Measurements from ENCODE around the gene TRABD2B. TPM values are rescaled to one million over a fixed set of nuclear protein-coding genes. Genes with fewer than 3 reads are reported as not detected.

The TRABD2B gene
- total and polyA plus RNA-seq, 2 of the 13 experiments (the other 11 are each of a cell fraction or from before 2014, with no cell fraction given): 0.04 TPM; not detected in 1

- in situ Hi-C loops (cut with HindIII; ENCODE audit: extremely low pct_ligation_motif_present, low pct_unique_long_range_greater_than_20kb): no loop called here
- no peak for ATAC-seq
- TF ChIP-seq CBFB (CRISPR knock-in tag; IDR thresholded peaks at IDR 0.05) (no peak), PBX3 (CRISPR knock-in tag; IDR thresholded peaks at IDR 0.05; ENCODE audit: borderline replicate concordance) (no peak), ATF7 (IDR thresholded peaks at IDR 0.05) (no peak), ATF7 (CRISPR knock-in tag; IDR thresholded peaks at IDR 0.05) (no peak), ZMAT3 (CRISPR knock-in tag; conservative IDR thresholded peaks at IDR 0.05) (no peak), ZBTB10 (CRISPR knock-in tag; IDR thresholded peaks at IDR 0.05; ENCODE audit: borderline replicate concordance) (no peak), ATF3 (CRISPR knock-in tag; IDR thresholded peaks at IDR 0.05) (no peak)
- TF ChIP-seq, protein P1, sequence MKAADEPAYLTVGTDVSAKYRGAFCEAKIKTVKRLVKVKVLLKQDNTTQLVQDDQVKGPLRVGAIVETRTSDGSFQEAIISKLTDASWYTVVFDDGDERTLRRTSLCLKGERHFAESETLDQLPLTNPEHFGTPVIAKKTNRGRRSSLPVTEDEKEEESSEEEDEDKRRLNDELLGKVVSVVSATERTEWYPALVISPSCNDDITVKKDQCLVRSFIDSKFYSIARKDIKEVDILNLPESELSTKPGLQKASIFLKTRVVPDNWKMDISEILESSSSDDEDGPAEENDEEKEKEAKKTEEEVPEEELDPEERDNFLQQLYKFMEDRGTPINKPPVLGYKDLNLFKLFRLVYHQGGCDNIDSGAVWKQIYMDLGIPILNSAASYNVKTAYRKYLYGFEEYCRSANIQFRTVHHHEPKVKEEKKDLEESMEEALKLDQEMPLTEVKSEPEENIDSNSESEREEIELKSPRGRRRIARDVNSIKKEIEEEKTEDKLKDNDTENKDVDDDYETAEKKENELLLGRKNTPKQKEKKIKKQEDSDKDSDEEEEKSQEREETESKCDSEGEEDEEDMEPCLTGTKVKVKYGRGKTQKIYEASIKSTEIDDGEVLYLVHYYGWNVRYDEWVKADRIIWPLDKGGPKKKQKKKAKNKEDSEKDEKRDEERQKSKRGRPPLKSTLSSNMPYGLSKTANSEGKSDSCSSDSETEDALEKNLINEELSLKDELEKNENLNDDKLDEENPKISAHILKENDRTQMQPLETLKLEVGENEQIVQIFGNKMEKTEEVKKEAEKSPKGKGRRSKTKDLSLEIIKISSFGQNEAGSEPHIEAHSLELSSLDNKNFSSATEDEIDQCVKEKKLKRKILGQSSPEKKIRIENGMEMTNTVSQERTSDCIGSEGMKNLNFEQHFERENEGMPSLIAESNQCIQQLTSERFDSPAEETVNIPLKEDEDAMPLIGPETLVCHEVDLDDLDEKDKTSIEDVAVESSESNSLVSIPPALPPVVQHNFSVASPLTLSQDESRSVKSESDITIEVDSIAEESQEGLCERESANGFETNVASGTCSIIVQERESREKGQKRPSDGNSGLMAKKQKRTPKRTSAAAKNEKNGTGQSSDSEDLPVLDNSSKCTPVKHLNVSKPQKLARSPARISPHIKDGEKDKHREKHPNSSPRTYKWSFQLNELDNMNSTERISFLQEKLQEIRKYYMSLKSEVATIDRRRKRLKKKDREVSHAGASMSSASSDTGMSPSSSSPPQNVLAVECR (CRISPR knock-in tag; IDR thresholded peaks at IDR 0.05; ENCODE audit: borderline replicate concordance): no peak
Observed at GRCh38 chr1:47985018-47985417, 12.2 kb downstream of the TRABD2B start.

More at GRCh38 chr1:47985018-47985417, 12.2 kb downstream of the TRABD2B start:
- DNase-seq (ENCODE audit: low spot score) (no peak), FAIRE-seq (no peak)
- 31% methylated on average over 4 of the region's 4 CpGs for WGBS (ENCODE audit: low lambda C conversion rate)
- Histone ChIP-seq H3K4me3 (replicated peaks in 1 of 3; ENCODE audit: insufficient read depth in 1 of 3, low read depth in 2 of 3, low read length in 3 of 3) (no peak overlapping the region), H3K4me2 (ENCODE audit: low read depth, low read length) (no peak overlapping the region), H3K9me3 (ENCODE audit: low read length) (no peaks in the 10 kb centered on the region), H2AFZ (ENCODE audit: low read length) (no peak overlapping the region), H3K27ac (ENCODE audit: extremely low read length, insufficient read depth, low read length) (no peak overlapping the region), H3K79me2 (ENCODE audit: insufficient read depth, low read length) (no peaks in the 10 kb centered on the region), H4K20me1 (ENCODE audit: insufficient read depth, low read length) (no peaks in the 10 kb centered on the region), H3K27me3 (ENCODE audit: control insufficient read depth in 1 of 2, insufficient read depth in 2 of 2, low read length in 2 of 2) (peaks cover 0 to 16% of the 10 kb centered on the region in 2 experiments; a peak in 3 of 5 replicates), H3K9ac (ENCODE audit: insufficient read depth, low read depth, low read length) (no peak overlapping the region), H3K36me3 (replicated peaks in 1 of 2; ENCODE audit: control insufficient read depth in 1 of 2, insufficient read depth in 2 of 2, low read length in 2 of 2) (no peaks in the 10 kb centered on the region), H3K4me1 (ENCODE audit: insufficient read depth, low read length) (no peaks in the 10 kb centered on the region)
- intact Hi-C loops (cut with micrococcal nuclease; ENCODE audit: unreplicated experiment): no loop called here
- ChIA-PET CTCF (ENCODE audit: low intra/inter-chr PET ratio, low total read pairs) (no interaction called here), POLR2A (no interaction called here)
- BruUV-seq (replicated peaks): no TSS peak
